H9 (cell line): Measurements from ENCODE around the gene PHF21A. TPM values are rescaled to one million over a fixed set of nuclear protein-coding genes. Genes with fewer than 3 reads are reported as not detected.

Experiments
- DNase-seq: peaks from one replicate; pipeline ENCODE4 v3.0.0-alpha.2; 2017
- H2AFZ ChIP-seq: one replicate; pipeline ENCODE4 v1.6.1; 2013; ENCODE audit warnings: mild to moderate bottlenecking, low read length, control low read depth, moderate library complexity
- H2AK5ac ChIP-seq: 2 replicates; pipeline ENCODE4 v1.6.1; 2013; ENCODE audit warnings: low read length, control low read depth, mixed read lengths; ENCODE audit not compliant: insufficient read length
- H2BK120ac ChIP-seq: one replicate; pipeline ENCODE4 v1.6.1; 2013; ENCODE audit warnings: low read depth, mild to moderate bottlenecking, low read length, control low read depth, inconsistent platforms; ENCODE audit not compliant: poor library complexity, severe bottlenecking
- H2BK12ac ChIP-seq: 2 replicates; pipeline ENCODE4 v1.6.1; 2013; ENCODE audit warnings: low read length, control low read depth, mixed read lengths, low read depth; ENCODE audit not compliant: insufficient read length
- H2BK15ac ChIP-seq: 2 replicates; pipeline ENCODE4 v1.6.1; 2013; ENCODE audit warnings: low read depth, low read length, control low read depth
- H2BK20ac ChIP-seq: one replicate; pipeline ENCODE4 v1.6.1; 2013; ENCODE audit warnings: low read depth, mild to moderate bottlenecking, low read length, control low read depth, inconsistent platforms; ENCODE audit not compliant: poor library complexity, severe bottlenecking
- H2BK5ac ChIP-seq: 2 replicates; pipeline ENCODE4 v1.6.1; 2013; ENCODE audit warnings: low read length, control low read depth, mixed read lengths; ENCODE audit not compliant: insufficient read length
- H3K14ac ChIP-seq: 2 replicates; pipeline ENCODE4 v1.6.1; 2013; ENCODE audit warnings: low read length, control low read depth; ENCODE audit not compliant: insufficient read depth
- H3K18ac ChIP-seq: 2 replicates; pipeline ENCODE4 v1.6.1; 2013; ENCODE audit warnings: low read depth, mild to moderate bottlenecking, mixed read lengths, low read length, control low read depth; ENCODE audit not compliant: insufficient read length
- H3K23ac ChIP-seq: 2 replicates; pipeline ENCODE4 v1.6.1; 2013; ENCODE audit warnings: low read length, control low read depth, mixed read lengths, low read depth; ENCODE audit not compliant: insufficient read length
- H3K23me2 ChIP-seq: 2 replicates; pipeline ENCODE4 v1.6.1; 2013; ENCODE audit warnings: low read depth, mild to moderate bottlenecking, mixed read lengths, low read length, control low read depth; ENCODE audit not compliant: insufficient read length, poor library complexity, severe bottlenecking
- H3K27ac ChIP-seq: 2 replicates; pipeline ENCODE4 v1.5.1; 2013; ENCODE audit warnings: low read length, control low read depth, mixed read lengths, low read depth; ENCODE audit not compliant: insufficient read length
- H3K27me3 ChIP-seq: 2 replicates; pipeline ENCODE4 v1.6.1; 2013; ENCODE audit warnings: low read length, control low read depth, inconsistent platforms; ENCODE audit not compliant: insufficient read depth
- H3K4ac ChIP-seq: 2 replicates; pipeline ENCODE4 v1.6.1; 2013; ENCODE audit warnings: low read depth, mild to moderate bottlenecking, control low read depth, inconsistent platforms, low read length, moderate library complexity
- H3K4me1 ChIP-seq: 2 replicates; pipeline ENCODE4 v1.6.1; 2013; ENCODE audit warnings: low read length, control low read depth, inconsistent platforms; ENCODE audit not compliant: insufficient read depth
- H3K4me2 ChIP-seq: 2 replicates; pipeline ENCODE4 v1.6.1; 2013; ENCODE audit warnings: low read length, control low read depth, mixed read lengths; ENCODE audit not compliant: insufficient read length, insufficient read depth
- H3K56ac ChIP-seq: 2 replicates; pipeline ENCODE4 v1.6.1; 2013; ENCODE audit warnings: low read depth, mild to moderate bottlenecking, mixed read lengths, low read length, control low read depth; ENCODE audit not compliant: insufficient read length
- H3K79me1 ChIP-seq: 2 replicates; pipeline ENCODE4 v1.6.1; 2013; ENCODE audit warnings: low read depth, mild to moderate bottlenecking, moderate library complexity, low read length, control low read depth, inconsistent platforms; ENCODE audit not compliant: insufficient read depth, poor library complexity, severe bottlenecking
- H3K79me2 ChIP-seq: 2 replicates; pipeline ENCODE4 v1.6.1; 2013; ENCODE audit warnings: low read length, control low read depth, inconsistent platforms; ENCODE audit not compliant: insufficient read depth
- H3K9ac ChIP-seq: 2 replicates; pipeline ENCODE4 v1.6.1; 2013; ENCODE audit warnings: low read length, control low read depth, mixed read lengths; ENCODE audit not compliant: insufficient read length; ENCODE audit errors: extremely low read depth
- H3K9me3 ChIP-seq: one replicate; pipeline ENCODE4 v1.6.1; 2013; ENCODE audit warnings: low read depth, low read length, inconsistent platforms; ENCODE audit not compliant: control insufficient read depth
- H3T11ph ChIP-seq: one replicate; pipeline ENCODE4 v1.6.1; 2013; ENCODE audit warnings: mild to moderate bottlenecking, low read length, control low read depth, inconsistent platforms
- H4K20me1 ChIP-seq: one replicate; pipeline ENCODE4 v1.6.1; 2013; ENCODE audit not compliant: control insufficient read depth, insufficient read length, insufficient read depth
- H4K5ac ChIP-seq: 2 replicates; pipeline ENCODE4 v1.6.1; 2013; ENCODE audit warnings: low read depth, mild to moderate bottlenecking, mixed read lengths, low read length, control low read depth; ENCODE audit not compliant: insufficient read length
- H4K8ac ChIP-seq: replicated peaks from 2 replicates; pipeline ENCODE4 v1.6.1; 2013; ENCODE audit warnings: low read length, control low read depth, mixed read lengths, low read depth; ENCODE audit not compliant: insufficient read length
- H4K91ac ChIP-seq: 2 replicates; pipeline ENCODE4 v1.6.1; 2013; ENCODE audit warnings: low read depth, mild to moderate bottlenecking, moderate library complexity, mixed read lengths, low read length, control low read depth; ENCODE audit not compliant: insufficient read length
- H3K27ac Mint-ChIP-seq, 3 experiments: 2 replicates in 2 of 3; 3 replicates in 1 of 3; pipeline ENCODE4 v1.8.0; 2020 to 2021; ENCODE audit warnings: mixed read lengths in 3 of 3, mild to moderate bottlenecking in 1 of 3, moderate library complexity in 1 of 3
- H3K27me3 Mint-ChIP-seq: 2 replicates; pipeline ENCODE4 v1.8.0; 2021; ENCODE audit warnings: low read depth, mild to moderate bottlenecking, moderate library complexity, mixed read lengths
- H3K36me3 Mint-ChIP-seq, 3 experiments: 2 replicates in 2 of 3; 3 replicates in 1 of 3; pipeline ENCODE4 v1.8.0; 2020 to 2021; ENCODE audit warnings: low read depth in 3 of 3, mixed read lengths in 3 of 3; ENCODE audit not compliant: insufficient read depth in 1 of 3
- H3K4me1 Mint-ChIP-seq, 2 experiments: 2 replicates each; pipeline ENCODE4 v1.8.0; 2020; ENCODE audit warnings: mixed read lengths in 2 of 2
- H3K4me3 Mint-ChIP-seq, 2 experiments: 2 replicates in 1 of 2; 3 replicates in 1 of 2; pipeline ENCODE4 v1.8.0; 2020 to 2021; ENCODE audit warnings: mild to moderate bottlenecking in 2 of 2, mixed read lengths in 2 of 2, moderate library complexity in 1 of 2
- H3K9me3 Mint-ChIP-seq, 2 experiments: 2 replicates in 1 of 2; 3 replicates in 1 of 2; pipeline ENCODE4 v1.8.0; 2020; ENCODE audit warnings: mild to moderate bottlenecking in 2 of 2, mixed read lengths in 2 of 2, moderate library complexity in 1 of 2
- WGBS: extraction: QIAGEN DNeasy Blood & Tissue Kit; methylation state at CpG from one replicate; pipeline ENCODE4 v1.1.7; 2013; ENCODE audit warnings: missing lambda C conversion rate, low lambda C conversion rate, mixed read lengths; ENCODE audit not compliant: insufficient read length; ENCODE audit errors: extremely low coverage; 5-methylcytosine and 5-hydroxymethylcytosine counted together
- total RNA-seq: library from RNA; stranded (reverse); gene quantifications from 2 replicates; pipeline ENCODE4 v1.2.1, GENCODE V29; 2021
- TF ChIP-seq, protein P1 (sequence below): fragments of 200-600 bp; sonication (generic); conservative IDR thresholded peaks from 3 replicates; pipeline ENCODE4 v1.8.0; 2021; ENCODE audit warnings: antibody characterized with exemption, mild to moderate bottlenecking

The PHF21A gene
- total RNA-seq, 1 experiment from 2014 or later: 33.8 TPM

DNA sequence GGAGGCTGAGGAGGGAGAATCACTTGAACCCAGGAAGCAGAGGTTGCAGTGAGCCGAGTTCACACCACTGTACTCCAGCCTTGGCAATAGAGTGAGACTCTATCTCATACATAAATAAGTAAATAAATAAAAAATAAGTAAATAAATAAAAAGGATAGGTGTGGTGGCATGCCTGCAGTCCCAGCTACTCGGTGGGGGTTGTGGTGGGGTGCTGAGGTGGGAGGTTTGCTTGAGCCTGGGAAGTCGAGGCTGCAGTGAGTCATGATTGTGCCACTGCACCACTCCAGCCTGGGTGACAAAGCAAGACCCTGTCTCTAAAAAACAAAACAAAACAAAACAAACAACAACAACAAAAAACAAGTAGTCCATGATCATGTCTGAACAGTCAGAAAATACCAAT, 195.7 kb downstream of the PHF21A start:
- no CpG with 5 or more reads among the region's 3 CpGs for WGBS

More for the DNA sequence above, 195.7 kb downstream of the PHF21A start:
- Histone ChIP-seq H2BK5ac (no peak overlapping the region), H3T11ph (no peak overlapping the region), H3K4me1 (no peaks in the 10 kb centered on the region), H2BK20ac (no peak overlapping the region), H3K27me3 (no peaks in the 10 kb centered on the region; the same call in 1 of the 2 replicates), H3K79me2 (no peaks in the 10 kb centered on the region; the same call in 1 of the 2 replicates), H2AFZ (no peak overlapping the region), H3K56ac (no peak overlapping the region), H4K91ac (no peak overlapping the region), H3K23ac (no peak overlapping the region), H4K20me1 (no peaks in the 10 kb centered on the region), H2BK120ac (no peak overlapping the region), H3K14ac (no peak overlapping the region), H3K18ac (no peak overlapping the region), H3K23me2 (peaks cover 5% of the 10 kb centered on the region), H2BK15ac (no peak overlapping the region), H2AK5ac (no peak overlapping the region), H4K8ac (no peak overlapping the region), H3K27ac (no peak overlapping the region), H3K4me2 (no peak overlapping the region), H3K9ac (no peak overlapping the region), H3K9me3 (no peaks in the 10 kb centered on the region), H4K5ac (no peak overlapping the region), H3K79me1 (no peaks in the 10 kb centered on the region), H3K4ac (no peak overlapping the region), H2BK12ac (no peak overlapping the region)
- peaks cover 19 to 25% of the 10 kb centered on the region in 2 experiments for H3K4me1 Mint-ChIP-seq
- H3K9me3 Mint-ChIP-seq: no peaks in the 10 kb centered on the region; a peak in 1 of 5 replicates
- peaks cover 22 to 56% (median 52%) of the 10 kb centered on the region in 3 experiments for H3K36me3 Mint-ChIP-seq
- H3K4me3 Mint-ChIP-seq: no peak overlapping the region; a peak in 1 of 5 replicates
- H3K27me3 Mint-ChIP-seq: peaks cover 2% of the 10 kb centered on the region; the same call in 1 of the 2 replicates
- TF ChIP-seq, protein P1, sequence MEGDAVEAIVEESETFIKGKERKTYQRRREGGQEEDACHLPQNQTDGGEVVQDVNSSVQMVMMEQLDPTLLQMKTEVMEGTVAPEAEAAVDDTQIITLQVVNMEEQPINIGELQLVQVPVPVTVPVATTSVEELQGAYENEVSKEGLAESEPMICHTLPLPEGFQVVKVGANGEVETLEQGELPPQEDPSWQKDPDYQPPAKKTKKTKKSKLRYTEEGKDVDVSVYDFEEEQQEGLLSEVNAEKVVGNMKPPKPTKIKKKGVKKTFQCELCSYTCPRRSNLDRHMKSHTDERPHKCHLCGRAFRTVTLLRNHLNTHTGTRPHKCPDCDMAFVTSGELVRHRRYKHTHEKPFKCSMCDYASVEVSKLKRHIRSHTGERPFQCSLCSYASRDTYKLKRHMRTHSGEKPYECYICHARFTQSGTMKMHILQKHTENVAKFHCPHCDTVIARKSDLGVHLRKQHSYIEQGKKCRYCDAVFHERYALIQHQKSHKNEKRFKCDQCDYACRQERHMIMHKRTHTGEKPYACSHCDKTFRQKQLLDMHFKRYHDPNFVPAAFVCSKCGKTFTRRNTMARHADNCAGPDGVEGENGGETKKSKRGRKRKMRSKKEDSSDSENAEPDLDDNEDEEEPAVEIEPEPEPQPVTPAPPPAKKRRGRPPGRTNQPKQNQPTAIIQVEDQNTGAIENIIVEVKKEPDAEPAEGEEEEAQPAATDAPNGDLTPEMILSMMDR: no peak
- H3K27ac Mint-ChIP-seq: no peak overlapping the region; a peak in 1 of 7 replicates
- no peak for DNase-seq
